ENCODE data around the gene TASP1. TPM values are rescaled to one million over a fixed set of nuclear protein-coding genes. Genes with fewer than 3 reads are reported as not detected.

The TASP1 gene
- total RNA-seq, 1 donor from 2014 or later, result 7.7 TPM

DNA sequence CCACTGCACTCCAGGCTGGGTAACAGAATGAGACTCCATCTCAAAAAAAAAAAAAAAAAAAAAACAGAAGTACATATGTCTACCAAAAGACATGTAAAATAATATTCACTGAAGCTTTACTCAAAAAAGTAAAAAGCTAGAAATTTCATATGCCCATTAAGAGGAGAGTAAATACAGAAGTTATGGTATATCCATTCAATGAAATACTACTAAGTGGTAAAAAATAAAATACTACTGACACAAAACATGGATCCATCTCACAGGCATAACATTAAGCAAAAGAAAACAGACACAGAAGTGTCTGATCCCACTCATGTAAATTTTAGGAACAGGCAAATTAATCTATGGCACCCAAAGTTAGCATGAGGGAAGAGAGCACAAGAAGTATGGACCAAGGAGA is 52.6 kb downstream of the TASP1 start:
- Mint-ChIP-seq H3K4me3 (no peak overlapping the region), H3K27ac (ENCODE audit: unreplicated experiment) (no peak overlapping the region), H3K4me1 (no peaks in the 10 kb centered on the region), H3K36me3 (ENCODE audit: low read depth) (peaks cover 39% of the 10 kb centered on the region), H3K27me3 (ENCODE audit: low read depth) (no peaks in the 10 kb centered on the region), H3K9me3 (peaks cover 17% of the 10 kb centered on the region)
- no peak for DNase-seq (ENCODE audit: low read depth, low spot score)
- TF ChIP-seq, protein P1, sequence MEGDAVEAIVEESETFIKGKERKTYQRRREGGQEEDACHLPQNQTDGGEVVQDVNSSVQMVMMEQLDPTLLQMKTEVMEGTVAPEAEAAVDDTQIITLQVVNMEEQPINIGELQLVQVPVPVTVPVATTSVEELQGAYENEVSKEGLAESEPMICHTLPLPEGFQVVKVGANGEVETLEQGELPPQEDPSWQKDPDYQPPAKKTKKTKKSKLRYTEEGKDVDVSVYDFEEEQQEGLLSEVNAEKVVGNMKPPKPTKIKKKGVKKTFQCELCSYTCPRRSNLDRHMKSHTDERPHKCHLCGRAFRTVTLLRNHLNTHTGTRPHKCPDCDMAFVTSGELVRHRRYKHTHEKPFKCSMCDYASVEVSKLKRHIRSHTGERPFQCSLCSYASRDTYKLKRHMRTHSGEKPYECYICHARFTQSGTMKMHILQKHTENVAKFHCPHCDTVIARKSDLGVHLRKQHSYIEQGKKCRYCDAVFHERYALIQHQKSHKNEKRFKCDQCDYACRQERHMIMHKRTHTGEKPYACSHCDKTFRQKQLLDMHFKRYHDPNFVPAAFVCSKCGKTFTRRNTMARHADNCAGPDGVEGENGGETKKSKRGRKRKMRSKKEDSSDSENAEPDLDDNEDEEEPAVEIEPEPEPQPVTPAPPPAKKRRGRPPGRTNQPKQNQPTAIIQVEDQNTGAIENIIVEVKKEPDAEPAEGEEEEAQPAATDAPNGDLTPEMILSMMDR (conservative IDR thresholded peaks at IDR 0.05), result no peak

DNA sequence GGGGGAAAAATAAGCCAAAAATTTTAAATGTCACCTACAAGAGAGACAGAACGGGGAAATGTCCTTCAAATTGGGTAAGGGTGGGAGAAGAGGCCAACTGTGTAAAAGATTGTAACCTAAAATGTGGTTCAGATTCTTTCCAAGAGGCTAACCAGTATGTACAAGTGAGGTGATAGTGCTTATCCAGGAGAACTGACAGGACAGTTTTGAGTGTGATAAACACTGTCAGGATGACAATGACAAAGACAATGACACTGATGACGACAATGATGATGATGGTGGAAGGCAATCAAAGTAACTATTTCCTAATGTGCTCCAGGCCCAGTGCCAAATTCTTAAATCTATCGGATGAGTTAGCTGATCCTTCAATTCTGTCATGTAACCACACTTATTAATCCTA is 57.3 kb downstream of the TASP1 start:
- no peak for DNase-seq (ENCODE audit: low read depth, low spot score)
- TF ChIP-seq, protein P1 (conservative IDR thresholded peaks at IDR 0.05), result no peak
- Mint-ChIP-seq H3K4me3 (no peak overlapping the region), H3K27me3 (ENCODE audit: low read depth) (no peaks in the 10 kb centered on the region), H3K9me3 (peaks cover 12% of the 10 kb centered on the region), H3K36me3 (ENCODE audit: low read depth) (peaks cover 43% of the 10 kb centered on the region), H3K4me1 (no peaks in the 10 kb centered on the region), H3K27ac (ENCODE audit: unreplicated experiment) (no peak overlapping the region)

GRCh38 chr20:13580707-13581106 is 58.0 kb downstream of the TASP1 start:
- Mint-ChIP-seq H3K36me3 (ENCODE audit: low read depth) (peaks cover 41% of the 10 kb centered on the region), H3K27ac (ENCODE audit: unreplicated experiment) (no peak overlapping the region), H3K9me3 (peaks cover 9% of the 10 kb centered on the region), H3K27me3 (ENCODE audit: low read depth) (no peaks in the 10 kb centered on the region), H3K4me3 (no peak overlapping the region), H3K4me1 (no peaks in the 10 kb centered on the region)
- TF ChIP-seq, protein P1 (conservative IDR thresholded peaks at IDR 0.05), result no peak
- no peak for DNase-seq (ENCODE audit: low read depth, low spot score)

GRCh38 chr20:13574071-13574470 is 64.7 kb downstream of the TASP1 start:
- no peaks in the 10 kb centered on the region for H3K4me1 Mint-ChIP-seq
- TF ChIP-seq, protein P1 (conservative IDR thresholded peaks at IDR 0.05), result no peak
- no peak overlapping the region for H3K4me3 Mint-ChIP-seq
- DNase-seq (ENCODE audit: low read depth, low spot score), result no peak
- no peaks in the 10 kb centered on the region for H3K27me3 Mint-ChIP-seq (ENCODE audit: low read depth)
- no peaks in the 10 kb centered on the region for H3K9me3 Mint-ChIP-seq
- H3K27ac Mint-ChIP-seq (ENCODE audit: unreplicated experiment), result no peak overlapping the region
- peaks cover 26% of the 10 kb centered on the region for H3K36me3 Mint-ChIP-seq (ENCODE audit: low read depth)

DNA sequence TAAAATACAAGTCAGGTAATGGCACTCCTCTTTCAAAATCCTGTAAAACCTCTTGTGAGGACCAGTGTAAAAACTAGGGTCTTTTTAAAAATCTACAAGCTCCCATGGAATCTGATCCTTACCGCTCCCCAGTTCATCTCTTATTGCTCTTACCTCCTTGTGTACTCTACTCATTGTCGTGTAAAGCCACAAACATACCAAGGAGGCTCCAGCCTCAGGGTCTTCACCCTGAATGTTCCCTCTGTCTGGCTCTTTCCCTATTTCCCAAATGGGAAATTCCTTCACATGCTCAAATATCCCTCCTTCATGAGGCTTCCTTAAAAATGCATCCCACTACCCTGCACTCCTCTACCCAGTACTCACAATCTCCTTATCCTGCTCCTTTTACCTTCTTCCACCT is 67.1 kb downstream of the TASP1 start:
- TF ChIP-seq, protein P1 (conservative IDR thresholded peaks at IDR 0.05), result no peak
- Mint-ChIP-seq H3K4me1 (no peaks in the 10 kb centered on the region), H3K27ac (ENCODE audit: unreplicated experiment) (no peak overlapping the region), H3K36me3 (ENCODE audit: low read depth) (peaks cover 19% of the 10 kb centered on the region), H3K9me3 (peaks cover 3% of the 10 kb centered on the region), H3K4me3 (no peak overlapping the region), H3K27me3 (ENCODE audit: low read depth) (no peaks in the 10 kb centered on the region)
- DNase-seq (ENCODE audit: low read depth, low spot score), result no peak

- TF ChIP-seq, protein P1 (conservative IDR thresholded peaks at IDR 0.05), result no peak
- Mint-ChIP-seq H3K4me1 (no peaks in the 10 kb centered on the region), H3K27ac (ENCODE audit: unreplicated experiment) (no peak overlapping the region), H3K27me3 (ENCODE audit: low read depth) (no peaks in the 10 kb centered on the region), H3K36me3 (ENCODE audit: low read depth) (peaks cover 12% of the 10 kb centered on the region), H3K9me3 (peaks cover 5% of the 10 kb centered on the region), H3K4me3 (no peak overlapping the region)
- no peak for DNase-seq (ENCODE audit: low read depth, low spot score)
Observed at GRCh38 chr20:13567663-13568062, 71.1 kb downstream of the TASP1 start.
